Activated CD4-positive, alpha-beta T cell treated with anti-CD3 and anti-CD28 coated beads, Interleukin-2, amount 50 U/mL, for 48 hours (primary cell): ENCODE measurements around the gene OR8G1.
A peak's percentile ranks its signal among the peaks of the same experiment; 100 is the strongest.
"Not testable (repeated sequence)": the region's sequence is repeated elsewhere in the genome, so short reads cannot be mapped to it uniquely, and the experiment has no call there.

Experiments
- DNase-seq, 2 experiments: peaks; one replicate each; pipeline ENCODE4 v3.0.0-alpha.2; 2020

Gene OR8G1, protein sequence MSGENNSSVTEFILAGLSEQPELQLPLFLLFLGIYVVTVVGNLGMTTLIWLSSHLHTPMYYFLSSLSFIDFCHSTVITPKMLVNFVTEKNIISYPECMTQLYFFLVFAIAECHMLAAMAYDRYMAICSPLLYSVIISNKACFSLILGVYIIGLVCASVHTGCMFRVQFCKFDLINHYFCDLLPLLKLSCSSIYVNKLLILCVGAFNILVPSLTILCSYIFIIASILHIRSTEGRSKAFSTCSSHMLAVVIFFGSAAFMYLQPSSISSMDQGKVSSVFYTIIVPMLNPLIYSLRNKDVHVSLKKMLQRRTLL

DNA sequence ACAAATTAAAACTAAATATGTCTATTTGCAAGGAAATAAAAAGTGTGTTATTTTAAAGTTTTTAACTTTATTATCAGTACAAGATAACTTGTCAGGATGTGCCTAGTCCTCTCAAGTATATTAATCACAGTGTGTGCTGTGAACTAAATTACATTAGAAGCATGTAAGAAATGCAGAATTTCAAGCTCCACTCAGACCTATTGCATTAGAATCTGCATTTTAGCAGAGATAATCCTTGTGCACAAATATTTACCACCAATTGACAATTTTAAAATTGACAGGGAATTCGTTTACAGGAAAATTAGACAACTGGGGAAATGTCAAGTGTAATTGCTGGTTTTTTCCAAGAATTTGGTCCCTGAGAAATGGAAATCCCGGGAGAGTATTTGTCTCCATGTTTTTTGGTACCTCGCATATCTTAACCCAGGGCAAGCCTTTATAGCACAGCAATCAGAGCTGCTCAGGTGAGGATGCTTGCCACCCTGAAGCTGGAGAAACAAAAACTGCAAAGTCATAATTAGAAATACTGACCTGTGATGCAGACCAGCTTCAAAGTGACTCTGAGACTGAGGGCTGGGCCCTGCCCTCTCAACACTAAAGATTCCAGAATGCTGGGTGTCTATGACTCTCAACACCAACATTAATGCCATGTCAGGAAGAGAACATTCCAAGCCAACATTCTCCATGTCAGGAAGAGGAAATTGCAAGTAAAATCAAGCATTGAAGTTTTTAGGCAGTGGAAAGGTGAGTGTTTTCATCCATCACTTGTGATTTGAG lies at the start of gene OR8G1:
TSS of gene OR8G1 (plus strand) at position 475 of the 777 bp plus-strand sequence. CDS start 8,581 bp downstream, outside the sequence.
- DNase-seq = no peak

- DNase-seq = no peak
These were observed 47.5 kb upstream of the OR8G1 start for GRCh38 chr11:124193221-124194010.

DNA sequence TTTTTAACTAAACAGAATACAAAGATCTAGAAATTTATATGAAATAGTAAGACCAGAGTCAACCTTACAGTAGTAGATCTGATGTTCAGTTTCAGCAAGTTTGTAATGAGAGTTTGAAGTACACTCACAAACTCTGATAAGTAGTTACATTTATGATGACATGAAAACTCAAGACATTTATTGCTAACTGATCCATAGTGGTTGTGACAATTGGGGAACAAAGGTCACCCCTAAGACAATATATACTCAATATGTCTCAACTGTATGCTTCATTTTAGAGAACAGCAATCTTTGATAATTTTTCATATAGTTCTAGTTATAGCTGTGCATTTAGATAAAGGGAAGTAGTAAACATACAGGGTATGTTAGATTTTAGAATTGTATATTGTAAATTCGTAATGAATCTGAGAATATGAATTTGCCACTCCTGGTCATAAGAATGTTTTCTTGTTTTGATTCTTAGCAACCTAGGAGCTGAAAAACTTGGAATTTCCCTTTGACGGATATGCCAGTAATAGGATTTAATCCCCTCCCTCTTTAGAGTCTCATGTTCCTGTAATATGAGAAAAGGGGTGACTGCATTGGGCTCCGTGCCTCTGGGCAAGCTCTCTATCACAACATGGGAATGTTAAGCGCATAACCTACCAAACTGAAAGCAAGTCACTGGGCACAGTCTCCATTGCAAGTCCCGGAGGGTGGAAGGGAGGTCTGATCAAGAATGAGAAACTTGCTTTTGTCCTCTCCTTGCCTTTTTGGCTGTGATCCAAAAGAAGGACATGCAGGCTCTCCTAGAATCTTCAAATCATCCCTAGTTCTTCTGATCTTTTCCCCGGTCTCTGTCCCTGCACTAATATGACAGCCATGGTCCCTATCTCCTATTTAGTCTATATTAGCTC lies 46.4 kb upstream of the OR8G1 start:
- no peak for DNase-seq

DNA sequence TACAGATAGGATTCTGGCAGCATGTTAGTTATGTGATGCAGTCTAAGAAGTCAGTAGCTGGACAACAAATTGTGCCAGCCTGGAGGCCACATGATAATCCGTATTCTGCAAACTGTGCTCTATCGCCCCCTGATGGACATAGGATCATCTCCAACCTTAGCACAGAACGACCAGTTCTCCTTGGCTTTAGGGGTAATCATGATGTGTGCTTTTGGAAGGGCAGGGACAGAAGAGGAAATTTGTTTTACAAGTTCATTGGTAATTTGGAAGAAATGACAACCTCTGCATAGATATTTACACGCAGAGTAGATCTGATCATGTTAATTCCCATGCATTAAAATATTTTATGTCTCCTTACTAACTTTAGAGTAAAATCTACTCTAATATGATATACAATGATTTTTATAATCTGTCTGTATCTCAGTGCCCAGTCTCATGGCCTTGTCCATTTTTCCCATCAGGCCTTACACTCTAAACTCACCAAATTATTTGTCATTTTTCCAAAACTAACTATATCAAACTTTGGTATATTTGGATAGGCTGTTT lies 45.6 kb upstream of the OR8G1 start:
- peak; percentile 45 to 54 for DNase-seq

DNA sequence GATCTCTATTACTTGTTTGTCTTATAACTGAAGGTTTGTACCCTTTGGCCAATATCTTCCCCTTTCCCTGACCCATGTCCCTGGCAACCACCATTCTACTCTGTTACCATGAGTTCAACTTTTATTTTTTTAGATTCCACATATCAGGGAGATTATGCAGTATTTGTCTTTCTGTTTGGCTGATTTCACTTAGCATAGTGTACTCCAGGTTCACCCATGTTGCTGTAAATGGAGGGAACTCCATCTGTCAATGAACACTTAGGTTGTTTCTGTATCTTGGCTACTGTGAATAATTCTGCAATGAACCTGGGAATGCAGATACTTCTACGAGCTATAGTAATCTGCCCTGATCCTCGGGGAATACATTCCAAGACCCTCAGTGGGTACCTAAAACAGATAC lies 42.9 kb upstream of the OR8G1 start:
- no peak for DNase-seq

GRCh38 chr11:124198897-124199296 lies 42.0 kb upstream of the OR8G1 start:
- DNase-seq = no peak

- DNase-seq = no peak
These were observed 41.2 kb upstream of the OR8G1 start for GRCh38 chr11:124199702-124200101.

- DNase-seq = no peak
These were observed 40.2 kb upstream of the OR8G1 start for GRCh38 chr11:124200671-124201070.

DNA sequence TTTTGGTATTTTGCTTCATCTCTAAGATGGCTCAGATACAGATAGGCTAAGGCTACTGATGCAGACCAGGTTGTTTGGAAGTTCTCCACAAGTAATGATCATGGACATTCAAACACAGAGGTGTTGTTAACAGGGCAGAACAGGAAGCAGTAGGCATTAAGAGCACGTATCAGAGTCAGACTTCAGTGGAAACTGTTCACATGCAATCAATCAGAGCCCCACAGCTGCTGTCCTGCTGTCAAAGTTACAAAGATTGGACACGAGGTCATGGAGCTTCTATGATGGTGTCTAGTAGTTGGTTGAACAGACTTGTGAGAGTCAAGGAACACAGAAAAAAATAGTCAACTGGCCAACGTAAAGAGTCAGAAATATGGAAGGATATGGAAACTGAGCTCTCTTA lies 37.9 kb upstream of the OR8G1 start:
- DNase-seq = no peak

DNA sequence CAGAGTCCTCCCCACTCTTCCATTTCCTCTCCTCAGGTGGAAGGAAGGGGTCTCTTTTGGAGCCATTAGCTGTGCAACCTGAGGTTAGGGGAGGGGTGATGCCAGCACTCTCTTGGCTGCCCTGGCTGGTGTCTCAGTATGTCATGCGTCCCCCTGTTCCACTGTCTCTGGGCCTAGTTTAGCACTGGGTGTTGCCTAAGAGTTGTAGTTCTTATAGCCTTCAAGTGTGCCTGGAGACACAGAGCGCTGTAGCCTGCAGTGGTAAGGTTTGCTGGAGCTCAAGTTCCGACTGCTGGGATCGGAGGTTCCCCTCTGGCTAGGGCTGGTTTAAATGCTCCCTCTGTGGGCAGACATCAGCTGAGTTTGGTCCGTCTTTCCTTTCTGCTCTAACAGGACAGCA lies 36.9 kb upstream of the OR8G1 start:
- DNase-seq = no peak

- no peak for DNase-seq
These were observed 33.6 kb upstream of the OR8G1 start for GRCh38 chr11:124207102-124207792.

DNA sequence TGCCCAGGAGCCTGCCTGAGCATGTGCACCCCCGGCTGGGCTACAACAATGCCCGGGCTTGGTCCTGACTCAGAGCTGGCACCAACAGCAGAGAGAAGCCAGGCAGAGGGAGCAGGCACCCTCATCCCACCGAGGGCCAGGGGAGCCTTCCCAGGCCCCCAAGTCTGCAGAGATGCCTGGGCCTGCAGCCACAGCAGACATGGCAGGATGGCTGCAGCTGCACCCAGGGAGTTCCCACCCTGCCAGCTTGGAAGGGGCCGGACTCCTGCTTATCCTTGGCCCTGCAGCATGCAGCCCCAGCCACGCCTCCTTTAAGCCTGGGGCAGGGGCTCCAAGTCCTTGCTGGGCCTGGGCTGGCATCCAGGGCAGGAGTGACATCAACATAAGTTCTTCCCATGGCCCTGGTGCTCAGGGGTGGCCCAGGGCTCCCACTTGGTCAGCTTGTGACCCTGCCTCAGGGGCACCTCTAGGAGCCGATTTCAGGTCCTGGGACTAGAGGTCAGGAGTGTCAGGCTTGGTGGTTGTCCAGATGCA lies 31.0 kb upstream of the OR8G1 start:
- DNase-seq = no peak

DNA sequence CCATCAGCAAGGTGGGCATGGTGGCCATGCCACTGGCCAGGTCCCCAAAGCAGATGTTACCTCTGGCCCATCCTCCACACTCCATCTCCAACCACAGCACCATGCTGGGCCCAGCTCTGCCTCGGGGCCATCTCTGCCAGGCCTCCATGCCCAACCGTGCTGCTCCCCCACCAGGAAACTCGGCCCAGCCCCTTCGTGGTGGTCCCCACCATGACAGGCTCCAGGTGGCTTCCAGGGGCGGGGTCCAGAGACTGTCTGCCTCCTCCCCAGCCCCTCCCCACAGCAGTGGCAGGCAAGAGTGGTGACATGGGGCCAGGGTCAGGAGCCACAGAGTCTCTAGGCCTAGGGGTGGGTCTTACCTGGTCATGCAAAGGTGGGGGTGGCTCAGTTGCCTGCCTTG lies 30.5 kb upstream of the OR8G1 start:
- DNase-seq = no peak

- DNase-seq = no peak
These were observed 29.6 kb upstream of the OR8G1 start for GRCh38 chr11:124211321-124211720.

GRCh38 chr11:124214027-124214426 lies 26.9 kb upstream of the OR8G1 start:
- DNase-seq = no peak

DNA sequence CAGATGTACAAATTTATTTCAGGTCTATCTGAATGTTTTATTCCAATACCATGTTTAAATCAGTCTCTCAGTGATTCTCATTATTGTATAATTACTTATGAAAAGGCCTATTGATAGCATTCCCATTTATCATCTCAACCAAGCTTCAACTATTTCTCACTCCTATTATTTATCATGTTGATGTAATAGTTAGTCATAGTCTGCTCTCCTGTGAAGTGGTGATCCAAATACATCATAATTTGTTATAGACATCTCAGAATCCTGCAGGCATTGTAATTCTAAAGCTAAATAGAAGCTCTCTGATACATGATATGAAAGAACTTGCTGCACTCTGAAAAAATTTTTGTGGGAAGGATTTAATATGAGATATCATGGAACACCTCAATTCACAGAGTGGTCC lies 21.8 kb upstream of the OR8G1 start:
- DNase-seq = no peak

- DNase-seq = no peak
These were observed 18.5 kb upstream of the OR8G1 start for GRCh38 chr11:124222407-124222806.

- not testable (repeated sequence) for DNase-seq
These were observed 16.1 kb upstream of the OR8G1 start for GRCh38 chr11:124224618-124225423.

GRCh38 chr11:124225471-124225870 lies 15.4 kb upstream of the OR8G1 start:
- DNase-seq = no peak

DNA sequence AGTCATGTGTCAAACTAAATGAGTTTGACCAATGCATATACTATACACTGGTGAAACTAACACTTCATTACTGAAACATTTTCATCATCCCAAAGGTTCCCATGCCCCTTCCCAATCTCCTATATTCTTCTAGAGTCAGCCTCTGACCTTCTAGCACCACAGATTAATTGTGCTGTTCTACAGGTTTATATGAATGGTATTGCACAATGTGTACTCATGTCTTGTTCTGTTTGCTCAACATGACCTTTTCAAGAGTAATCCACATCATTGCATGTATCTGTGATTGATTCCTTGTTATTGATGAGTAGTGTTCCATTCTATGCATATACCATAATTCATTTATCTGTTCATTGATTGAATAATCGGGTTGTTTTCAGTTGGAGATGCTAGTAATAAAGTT lies 7.5 kb upstream of the OR8G1 start:
- no peak for DNase-seq
